ENCODE measurements around the gene OFD1. TPM values are rescaled to one million over a fixed set of nuclear protein-coding genes. Genes with fewer than 3 reads are reported as not detected.
A peak's percentile ranks its signal among the peaks of the same experiment; 100 is the strongest.

OFD1 gene
- total and polyA plus RNA-seq, 7 donors = 7.4 to 46.0 (median 16.3) TPM

- intact Hi-C loops (cut with DNase I) = no loop called here
These were observed 18.1 kb upstream of the OFD1 start for GRCh38 chrX:13716455-13716854.

GRCh38 chrX:13716905-13717304 is 17.6 kb upstream of the OFD1 start:
- Histone ChIP-seq H3K9me3 (no peaks in the 10 kb centered on the region), H3K4me1 (peaks cover 0 to 24% (median 14%) of the 10 kb centered on the region in 4 donors), H3K27ac (peak overlapping the region; percentile 42 to 82 (median 64)), H3K27me3 (no peaks in the 10 kb centered on the region), H3K36me3 (peaks cover 0 to 16% (median 4%) of the 10 kb centered on the region in 4 donors), H3K4me3 (no peak overlapping the region)
- 86 to 91% methylated on average over 6 of the region's 6 CpGs for WGBS, 2 donors
- intact Hi-C loops (cut with DNase I) = no loop called here
- DNase-seq = no peak
- TF ChIP-seq CTCF (IDR thresholded peaks at IDR 0.05) (no peak), POLR2AphosphoS5 (IDR thresholded peaks at IDR 0.05) (no peak), POLR2A (IDR thresholded peaks at IDR 0.05) (no peak), EP300 (IDR thresholded peaks at IDR 0.05) (no peak)

More at GRCh38 chrX:13716455-13716854, 18.1 kb upstream of the OFD1 start:
- DNase-seq = no peak
- Histone ChIP-seq H3K27me3 (no peaks in the 10 kb centered on the region), H3K27ac (no peak overlapping the region), H3K4me1 (peaks cover 0 to 20% (median 10%) of the 10 kb centered on the region in 4 donors), H3K9me3 (no peaks in the 10 kb centered on the region), H3K36me3 (peaks cover 0 to 19% (median 4%) of the 10 kb centered on the region in 4 donors), H3K4me3 (no peak overlapping the region)
- WGBS, 2 donors = 88 to 90% methylated on average over 9 of the region's 9 CpGs
- no peak for TF ChIP-seq CTCF (IDR thresholded peaks at IDR 0.05)
- TF ChIP-seq POLR2A (IDR thresholded peaks at IDR 0.05) = no peak
- no peak for TF ChIP-seq EP300 (IDR thresholded peaks at IDR 0.05)
- TF ChIP-seq POLR2AphosphoS5 (IDR thresholded peaks at IDR 0.05) = no peak

- H3K36me3 ChIP-seq = peaks cover 0 to 14% (median 4%) of the 10 kb centered on the region in 4 donors
- peaks cover 0 to 24% (median 14%) of the 10 kb centered on the region in 4 donors for H3K4me1 ChIP-seq
- DNase-seq = peak; percentile 73
- 78 to 90% methylated on average over 7 of the region's 7 CpGs for WGBS, 2 donors
- intact Hi-C loops (cut with DNase I) = no loop called here
- no peaks in the 10 kb centered on the region for H3K9me3 ChIP-seq
- no peaks in the 10 kb centered on the region for H3K27me3 ChIP-seq
- no peak overlapping the region for H3K4me3 ChIP-seq
- peak overlapping the region; percentile 42 to 82 (median 64) for H3K27ac ChIP-seq
- TF ChIP-seq POLR2A (IDR thresholded peaks at IDR 0.05) (no peak), EP300 (IDR thresholded peaks at IDR 0.05) (no peak), CTCF (IDR thresholded peaks at IDR 0.05) (no peak)
These were observed 16.7 kb upstream of the OFD1 start for GRCh38 chrX:13717700-13718472.

GRCh38 chrX:13719192-13719856 is 15.2 kb upstream of the OFD1 start:
- no peak overlapping the region for H3K4me3 ChIP-seq
- no peak for DNase-seq
- no peak for TF ChIP-seq POLR2A (IDR thresholded peaks at IDR 0.05)
- TF ChIP-seq POLR2AphosphoS5 (IDR thresholded peaks at IDR 0.05) = no peak
- no peak for TF ChIP-seq CTCF (IDR thresholded peaks at IDR 0.05)
- no peak for TF ChIP-seq EP300 (IDR thresholded peaks at IDR 0.05)
- WGBS, 2 donors = 80 to 94% methylated on average over 3 of the region's 3 CpGs
- H3K9me3 ChIP-seq = no peaks in the 10 kb centered on the region
- intact Hi-C loops (cut with DNase I) = no loop called here
- H3K36me3 ChIP-seq = peaks cover 0 to 11% (median 4%) of the 10 kb centered on the region in 4 donors
- peak overlapping the region; percentile 26 to 82 (median 64) for H3K27ac ChIP-seq
- H3K27me3 ChIP-seq = no peaks in the 10 kb centered on the region
- H3K4me1 ChIP-seq = peaks cover 0 to 24% (median 14%) of the 10 kb centered on the region in 4 donors
